B cell (primary cell): ENCODE results near the gene KIAA0319L.

ENCODE experiments used
- EZH2 ChIP-seq: IDR thresholded peaks from 2 replicates; pipeline ENCODE4 v1.6.1; 2012; ENCODE audit warnings: borderline replicate concordance, low read depth, mild to moderate bottlenecking, moderate library complexity, low read length; ENCODE audit not compliant: insufficient read depth, poor library complexity, severe bottlenecking
- TF ChIP-seq, protein P1 (sequence below): fragments of 200-600 bp; IDR thresholded peaks from one replicate; pipeline ENCODE4 v1.8.0; 2022; ENCODE audit warnings: antibody characterized with exemption, mild to moderate bottlenecking

GRCh38 chr1:35532497-35533223 is 24.5 kb downstream of the KIAA0319L start:
- TF ChIP-seq, protein P1, sequence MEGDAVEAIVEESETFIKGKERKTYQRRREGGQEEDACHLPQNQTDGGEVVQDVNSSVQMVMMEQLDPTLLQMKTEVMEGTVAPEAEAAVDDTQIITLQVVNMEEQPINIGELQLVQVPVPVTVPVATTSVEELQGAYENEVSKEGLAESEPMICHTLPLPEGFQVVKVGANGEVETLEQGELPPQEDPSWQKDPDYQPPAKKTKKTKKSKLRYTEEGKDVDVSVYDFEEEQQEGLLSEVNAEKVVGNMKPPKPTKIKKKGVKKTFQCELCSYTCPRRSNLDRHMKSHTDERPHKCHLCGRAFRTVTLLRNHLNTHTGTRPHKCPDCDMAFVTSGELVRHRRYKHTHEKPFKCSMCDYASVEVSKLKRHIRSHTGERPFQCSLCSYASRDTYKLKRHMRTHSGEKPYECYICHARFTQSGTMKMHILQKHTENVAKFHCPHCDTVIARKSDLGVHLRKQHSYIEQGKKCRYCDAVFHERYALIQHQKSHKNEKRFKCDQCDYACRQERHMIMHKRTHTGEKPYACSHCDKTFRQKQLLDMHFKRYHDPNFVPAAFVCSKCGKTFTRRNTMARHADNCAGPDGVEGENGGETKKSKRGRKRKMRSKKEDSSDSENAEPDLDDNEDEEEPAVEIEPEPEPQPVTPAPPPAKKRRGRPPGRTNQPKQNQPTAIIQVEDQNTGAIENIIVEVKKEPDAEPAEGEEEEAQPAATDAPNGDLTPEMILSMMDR, result no peak
- no peak for TF ChIP-seq EZH2
